Measurements from ENCODE around the gene MSN.
A peak's percentile ranks its signal among the peaks of the same experiment; 100 is the strongest.
"Not testable (repeated sequence)": the region's sequence is repeated elsewhere in the genome, so short reads cannot be mapped to it uniquely, and the experiment has no call there.

MSN gene

DNA sequence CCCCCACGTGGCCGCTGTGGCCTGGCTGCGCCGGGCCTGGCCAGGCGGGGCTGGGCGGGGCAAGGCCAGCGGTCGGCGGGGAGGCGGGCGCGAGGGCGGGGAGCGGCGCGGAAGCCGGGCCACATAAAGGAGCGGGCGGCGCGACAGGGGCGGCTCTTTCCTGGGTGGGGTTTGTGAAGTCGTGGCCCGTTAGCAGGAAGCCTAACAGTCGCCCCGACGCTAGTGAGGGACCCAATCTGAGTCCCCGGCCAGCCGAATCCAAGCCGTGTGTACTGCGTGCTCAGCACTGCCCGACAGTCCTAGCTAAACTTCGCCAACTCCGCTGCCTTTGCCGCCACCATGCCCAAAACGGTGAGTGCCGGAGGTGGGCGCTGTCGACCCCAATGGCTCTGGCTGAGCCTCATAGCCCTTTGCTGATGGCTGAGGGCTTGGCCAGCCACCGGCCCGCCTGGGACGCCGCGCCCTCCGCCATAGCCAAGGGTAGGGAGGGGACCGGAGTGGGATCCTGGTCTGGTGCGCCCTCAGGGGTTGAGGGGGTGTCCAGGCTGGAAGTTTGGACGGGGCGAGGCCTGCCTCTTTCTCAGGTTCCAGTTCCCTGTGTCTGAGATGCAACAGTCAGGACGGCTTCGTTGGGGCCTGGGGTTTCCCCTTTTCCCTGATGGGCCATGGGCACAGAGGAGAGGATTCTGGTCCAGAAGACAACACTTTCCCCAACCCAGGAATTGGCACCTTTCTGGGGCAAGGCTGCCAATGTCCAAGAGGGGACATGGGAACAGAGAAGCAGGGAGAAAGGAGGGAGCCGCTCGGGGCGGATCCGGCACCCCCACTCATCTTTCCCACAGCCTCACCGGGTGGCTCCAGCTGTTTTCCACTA is at the start of gene MSN:
Gene MSN, plus strand, starts transcription at position 152 of the 874 bp plus-strand sequence. Its CDS starts 188 bp downstream, at position 340.
- DNase-seq: no peak

DNA sequence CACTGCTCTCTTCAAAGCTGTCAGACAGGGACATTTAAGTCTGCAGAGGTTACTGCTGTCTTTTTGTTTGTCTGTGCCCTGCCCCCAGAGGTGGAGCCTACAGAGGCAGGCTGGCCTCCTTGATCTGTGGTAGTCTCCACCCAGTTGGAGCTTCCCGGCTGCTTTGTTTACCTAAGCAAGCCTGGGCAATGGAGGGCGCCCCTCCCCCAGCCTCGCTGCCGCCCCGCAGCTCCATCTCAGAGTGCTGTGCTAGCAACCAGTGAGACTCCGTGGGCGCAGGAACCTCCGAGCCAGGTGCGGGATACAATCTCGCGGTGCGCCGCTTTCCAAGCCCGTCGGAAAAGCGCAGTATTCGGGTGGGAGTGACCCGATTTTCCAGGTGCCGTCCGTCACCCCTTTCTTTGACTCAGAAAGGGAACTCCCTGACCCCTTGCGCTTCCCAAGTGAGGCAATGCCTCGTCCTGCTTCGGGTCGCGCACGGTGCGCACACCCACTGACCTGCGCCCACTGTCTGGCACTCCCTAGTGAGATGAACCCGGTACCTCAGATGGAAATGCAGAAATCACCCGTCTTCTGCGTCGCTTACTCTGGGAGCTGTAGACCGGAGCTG is 47.3 kb upstream of the MSN start:
- DNase-seq: not testable (repeated sequence)

DNA sequence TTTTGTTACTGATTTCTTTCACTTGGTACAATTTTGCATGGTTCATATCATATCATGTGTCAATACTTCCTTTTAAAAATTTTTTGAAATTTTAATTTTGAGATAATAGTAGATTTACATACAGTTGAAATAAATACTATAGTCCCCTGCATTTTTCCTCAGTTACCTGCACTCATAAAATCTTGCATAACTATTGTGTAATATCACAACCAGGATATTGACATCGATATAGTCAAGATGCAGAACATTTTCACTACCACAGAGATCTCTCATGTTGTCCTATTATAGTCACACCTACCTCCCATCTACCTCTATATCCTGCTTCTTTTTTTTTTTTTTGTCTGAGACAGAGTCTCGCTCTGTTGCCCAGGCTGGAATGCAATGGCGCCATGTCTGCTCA is 36.7 kb upstream of the MSN start:
- DNase-seq: no peak

DNA sequence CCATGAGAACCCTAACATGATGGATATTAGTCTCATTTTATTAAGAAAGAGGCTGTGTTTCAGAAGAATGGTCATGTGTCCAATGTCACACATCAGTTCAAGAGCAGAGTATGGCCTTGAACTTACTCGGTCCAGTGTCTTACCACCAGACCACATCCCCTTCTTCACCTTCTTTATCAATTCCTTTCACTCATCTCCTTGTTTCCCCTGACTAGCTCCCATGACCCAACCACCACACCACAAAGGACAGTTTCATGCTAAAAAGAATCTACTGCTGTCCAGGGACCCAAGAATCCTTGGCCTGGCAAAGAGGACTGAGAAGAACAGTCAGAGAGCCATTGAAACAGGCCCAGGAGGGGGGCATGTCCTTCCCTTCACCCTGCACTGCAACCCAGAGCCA is 33.6 kb upstream of the MSN start:
- DNase-seq: no peak

DNA sequence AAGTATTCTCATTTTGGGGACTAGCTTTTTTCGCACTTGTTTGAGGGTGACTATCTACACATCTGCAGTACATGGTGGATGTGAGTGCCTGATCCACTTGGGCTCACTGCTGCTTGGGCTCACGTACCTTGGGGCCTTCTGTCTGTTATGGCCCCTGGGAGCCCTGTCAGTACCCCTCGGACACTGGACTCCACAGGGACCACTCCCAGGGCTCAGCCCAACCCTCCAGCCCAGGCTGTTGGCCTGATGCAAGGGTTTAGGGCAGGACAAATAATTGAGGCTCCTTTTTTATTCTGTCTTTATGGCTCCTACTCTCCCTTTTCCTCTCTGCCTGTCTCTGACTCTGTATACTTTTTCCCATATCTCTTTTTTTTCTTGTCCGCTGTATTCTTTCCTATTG is 32.7 kb upstream of the MSN start:
- no peak for DNase-seq

DNA sequence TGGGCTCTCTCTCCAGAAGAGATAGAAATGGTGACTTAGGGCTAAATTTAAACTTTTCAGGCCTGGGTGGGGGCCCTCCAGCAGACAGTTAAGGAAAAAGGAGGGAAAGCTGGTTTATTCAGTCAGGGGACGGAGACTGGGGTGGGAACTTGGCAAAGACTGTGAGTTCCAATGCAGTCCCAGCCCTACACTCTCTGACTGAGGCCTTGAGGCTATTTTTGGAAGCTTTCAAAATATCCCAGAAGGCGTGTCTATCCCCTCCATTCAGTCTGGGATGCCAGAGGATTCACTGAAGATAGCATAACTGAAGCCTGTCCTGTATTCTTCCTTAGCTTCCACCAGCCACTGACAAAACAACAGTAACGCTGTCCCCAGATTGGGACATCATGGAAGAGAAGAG is 32.1 kb upstream of the MSN start:
- DNase-seq: peak; percentile 1

DNA sequence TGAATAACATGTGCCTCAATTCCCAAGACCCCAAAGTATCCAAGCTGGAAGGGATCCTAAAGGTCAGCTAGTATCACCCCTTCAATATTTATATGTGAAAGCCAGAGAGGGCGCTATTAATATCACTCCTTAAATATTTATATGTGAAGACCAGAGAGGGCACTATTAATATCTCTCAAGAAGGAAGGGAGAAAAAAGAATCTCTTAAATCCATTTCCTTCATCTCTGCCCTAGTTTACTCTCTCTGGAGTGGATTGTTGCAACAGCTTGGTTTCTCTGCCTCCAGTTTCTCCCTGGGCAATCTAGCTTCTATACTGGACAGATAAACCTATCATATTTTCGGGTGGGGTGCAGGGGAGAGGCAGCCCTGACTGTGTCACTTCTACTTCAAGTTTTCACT is 31.6 kb upstream of the MSN start:
- no peak for DNase-seq

DNA sequence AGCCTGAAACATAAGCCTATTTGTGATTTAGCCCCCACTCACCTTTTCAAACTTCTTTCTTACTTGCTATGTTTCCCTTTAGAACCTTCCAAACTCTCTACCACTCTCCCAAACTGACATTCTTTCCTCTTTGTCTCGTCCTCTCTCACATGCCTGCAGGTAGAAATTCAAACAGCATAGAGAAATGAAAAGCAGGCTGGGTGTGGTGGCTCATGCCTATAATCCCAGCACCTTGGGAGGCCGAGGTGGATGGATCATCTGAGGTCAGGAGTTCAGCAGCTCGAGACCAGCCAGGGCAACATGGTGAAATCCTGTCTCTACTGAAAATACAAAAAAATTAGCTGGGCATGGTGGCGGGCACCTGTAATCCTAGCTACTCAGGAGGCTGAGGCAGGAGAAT is 31.2 kb upstream of the MSN start:
- not testable (repeated sequence) for DNase-seq

DNA sequence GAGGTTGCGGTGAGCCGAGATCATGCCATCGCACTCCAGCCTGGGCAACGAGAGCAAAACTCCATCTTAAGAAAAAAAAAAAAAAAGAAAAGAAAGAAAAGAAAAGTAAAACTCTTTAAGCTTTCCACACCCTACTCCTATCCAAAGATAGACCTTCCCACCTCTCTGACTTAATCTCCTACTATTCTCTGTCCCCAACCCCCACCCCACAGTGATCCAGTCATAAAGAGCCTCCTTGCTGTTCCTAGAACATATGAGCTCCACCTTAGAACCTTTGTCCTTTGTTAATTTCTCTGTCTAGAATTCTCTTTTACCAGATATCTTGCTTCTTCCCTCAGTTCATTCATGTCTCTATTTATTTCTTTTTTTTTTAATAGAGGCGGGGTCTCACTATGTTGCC is 30.1 kb upstream of the MSN start:
- no peak for DNase-seq

DNA sequence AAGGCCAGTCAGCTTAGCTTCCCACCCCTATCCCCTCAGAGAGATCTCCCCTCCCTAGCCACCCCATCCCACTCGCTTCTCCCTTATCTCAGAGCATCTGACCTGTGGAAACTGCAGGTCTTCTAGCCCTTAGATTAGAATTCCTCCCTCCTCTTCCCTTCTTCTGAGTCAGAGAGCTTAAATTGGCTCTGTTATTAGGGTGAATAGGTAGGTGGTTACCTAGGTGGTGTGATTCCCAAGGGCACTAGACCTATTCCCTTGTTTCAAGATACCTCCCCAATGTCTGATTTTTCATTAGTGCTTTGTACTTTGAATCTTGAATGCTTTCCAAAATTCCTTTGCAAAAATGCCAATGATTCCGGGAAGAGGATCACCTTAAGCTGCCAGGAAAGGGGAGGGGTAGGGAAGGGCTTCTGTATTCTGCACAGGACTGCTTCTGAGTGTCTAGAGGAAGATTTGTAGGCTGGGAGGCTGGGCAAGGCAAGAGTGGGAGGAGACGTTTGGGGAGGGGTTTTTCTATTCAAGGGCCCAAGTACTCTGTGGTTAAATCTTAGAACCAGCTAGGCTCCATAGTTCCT is 24.5 kb upstream of the MSN start:
- DNase-seq: no peak

DNA sequence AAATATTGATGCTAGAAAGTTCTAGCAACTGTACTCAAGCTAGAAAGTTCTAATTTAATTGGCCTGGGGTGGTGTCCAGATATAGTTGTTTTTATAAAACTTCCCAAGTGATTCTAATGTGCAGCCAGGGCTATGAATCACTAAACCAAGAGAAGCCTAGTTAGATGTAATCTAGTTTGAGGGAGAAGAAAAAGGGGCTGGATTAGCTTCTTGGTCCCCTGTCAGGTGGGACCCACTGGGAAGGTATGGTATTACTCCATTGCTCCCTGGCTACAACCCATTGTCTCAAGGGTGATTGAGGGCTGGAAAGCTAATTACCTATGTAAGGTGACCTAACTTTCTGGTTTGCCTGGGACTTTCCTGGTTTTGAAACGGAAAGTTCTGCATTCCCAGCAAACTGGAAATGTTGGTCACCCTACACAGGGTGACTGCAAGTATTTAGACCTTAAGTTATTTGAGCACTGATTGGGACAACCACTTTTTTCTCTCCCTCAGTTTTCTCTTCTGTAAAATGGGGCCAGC is 23.9 kb upstream of the MSN start:
- no peak for DNase-seq

DNA sequence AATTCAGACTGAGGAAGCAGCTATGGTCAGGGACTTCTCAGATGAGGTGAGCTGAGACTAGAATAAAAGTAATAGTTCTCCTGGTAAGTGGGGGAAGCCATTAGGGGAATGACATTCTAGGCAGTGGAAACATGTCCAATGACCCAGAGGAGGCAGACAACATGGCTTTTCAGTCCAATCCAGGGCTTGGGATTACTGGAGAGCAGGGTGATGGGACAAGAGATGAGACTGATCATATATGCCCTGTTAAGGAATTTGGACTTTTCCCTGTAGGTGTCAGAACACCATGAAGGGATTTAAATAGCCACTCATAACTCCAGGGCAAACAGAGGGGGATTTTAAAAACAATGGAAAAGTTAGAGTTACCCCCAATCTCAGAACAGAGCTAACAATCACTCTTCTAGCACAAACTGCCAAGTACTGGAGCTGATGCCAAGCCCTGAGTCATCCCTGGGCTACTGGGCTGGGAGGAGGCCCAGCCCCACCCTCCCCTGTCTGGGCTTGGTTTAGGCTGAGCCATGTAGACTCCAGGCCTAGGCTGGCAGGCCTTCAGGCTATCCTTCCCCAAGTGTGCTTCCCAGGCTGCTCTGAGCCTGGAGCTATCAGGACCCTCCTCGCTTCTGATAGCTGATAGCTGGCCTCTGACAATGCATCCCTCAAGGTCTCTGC is 22.7 kb upstream of the MSN start:
- peak; percentile 45 for DNase-seq

DNA sequence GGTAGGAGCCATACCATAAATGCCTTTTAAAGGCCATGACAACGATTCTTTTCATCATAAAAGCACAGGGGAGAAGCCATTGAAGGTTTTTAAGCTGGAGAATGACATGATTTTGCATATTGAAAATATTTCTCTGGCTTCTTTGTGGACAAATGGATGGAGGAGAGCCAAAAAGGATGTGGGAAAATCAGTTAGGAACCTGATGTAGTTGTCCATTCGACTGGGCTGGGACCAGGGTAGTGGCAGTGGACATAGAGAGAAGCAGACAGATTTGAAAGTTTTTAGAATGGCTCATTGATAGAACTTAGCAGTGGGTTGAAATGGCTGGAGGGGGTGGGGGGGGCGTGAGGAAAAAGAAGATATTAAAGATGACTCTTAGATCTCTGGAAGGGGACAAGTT is 19.7 kb upstream of the MSN start:
- DNase-seq: no peak

DNA sequence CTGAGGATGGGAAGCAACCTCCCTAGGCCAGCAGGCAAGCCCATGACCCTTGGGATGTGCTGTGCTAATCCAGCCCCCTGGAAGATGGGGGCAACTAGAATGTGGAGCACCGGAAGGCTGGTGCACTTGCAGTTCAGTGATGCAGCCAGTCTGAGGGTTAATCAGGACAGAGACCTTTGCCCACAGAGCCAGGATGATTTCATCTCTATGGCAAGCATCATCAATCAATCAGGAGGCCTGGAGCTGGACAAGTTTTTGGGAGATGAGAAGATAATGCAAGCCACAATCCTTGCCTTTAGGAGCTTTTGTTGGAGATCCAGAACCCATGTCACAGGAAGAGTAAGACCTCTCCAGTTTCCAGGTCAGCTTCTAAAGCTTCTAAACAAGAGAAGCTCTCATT is 15.4 kb upstream of the MSN start:
- no peak for DNase-seq

DNA sequence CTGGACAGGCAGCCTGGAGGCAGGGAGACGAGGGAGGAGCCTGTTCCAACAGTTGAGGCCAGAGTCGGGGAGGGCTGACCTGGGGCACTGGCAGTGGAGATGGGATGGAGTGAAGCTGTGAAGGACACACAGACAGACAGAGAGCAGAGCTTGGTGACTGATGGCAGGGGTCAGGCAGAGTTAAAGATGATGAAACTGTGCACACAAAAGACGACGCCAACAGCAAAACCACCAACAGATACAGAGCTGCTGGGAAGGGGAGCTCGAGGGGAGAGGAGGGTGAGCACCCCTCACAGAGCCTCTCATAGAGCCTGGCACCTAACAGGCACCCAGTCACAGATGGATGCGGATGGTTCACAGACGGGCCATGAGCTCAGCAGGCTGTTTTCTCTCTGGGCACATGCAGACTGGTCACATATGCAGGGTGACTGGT is 10.4 kb upstream of the MSN start:
- not testable (repeated sequence) for DNase-seq

DNA sequence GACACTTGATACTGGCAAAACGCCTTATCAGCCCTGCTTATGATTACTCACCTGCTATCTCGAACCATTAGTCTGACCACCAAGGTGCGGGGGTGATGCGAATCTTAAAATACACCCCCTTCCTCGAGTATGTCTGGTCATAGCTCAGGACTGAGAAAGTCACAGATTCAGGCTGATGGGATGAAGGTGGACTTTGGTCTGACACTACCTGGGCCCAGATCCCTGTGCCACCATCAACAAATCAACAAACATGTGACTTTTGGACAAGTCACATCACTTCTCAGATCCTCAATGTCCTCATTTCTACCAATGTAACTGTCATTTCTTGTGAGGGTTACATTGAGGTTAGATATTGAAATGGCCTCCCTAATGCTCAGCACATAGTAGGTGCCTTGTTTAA is 9.8 kb upstream of the MSN start:
- no peak for DNase-seq

DNA sequence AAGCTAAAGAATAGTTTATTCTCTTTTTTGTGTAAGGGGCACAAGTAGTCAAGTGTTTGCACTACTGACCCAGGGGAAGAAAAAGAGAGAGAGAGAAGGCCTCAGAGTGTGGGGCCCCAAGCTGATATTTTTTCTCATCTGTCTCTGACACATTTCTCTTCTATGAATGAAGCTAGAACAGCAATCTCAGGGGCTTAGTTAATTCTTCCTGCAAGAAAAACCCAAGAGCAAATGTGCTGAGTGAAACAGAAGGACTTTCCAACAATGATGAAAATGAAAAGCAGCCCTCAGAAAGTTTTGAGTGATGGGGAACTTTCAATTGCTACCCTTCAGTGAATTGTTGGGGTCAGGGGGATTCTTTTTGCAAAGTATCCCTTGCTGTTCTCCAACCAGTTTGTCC is 9.2 kb upstream of the MSN start:
- DNase-seq: no peak

DNA sequence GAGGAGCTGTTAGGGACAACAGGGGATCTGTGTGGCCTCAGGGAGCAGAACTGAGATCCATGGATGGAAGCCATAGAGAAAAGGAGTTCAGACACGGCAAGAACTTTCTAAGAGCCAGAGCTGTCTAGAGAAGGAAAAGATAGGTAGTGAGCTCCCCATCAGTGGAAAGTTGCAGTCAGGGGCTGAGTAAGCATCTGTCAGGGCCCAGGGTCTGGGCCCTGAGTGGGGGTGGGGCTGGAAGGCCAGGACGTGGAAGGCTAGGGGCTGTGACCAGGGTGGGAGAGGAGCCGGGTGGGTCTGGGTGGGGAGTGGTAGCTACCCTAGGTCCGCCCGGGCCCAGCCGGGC is 324 bp upstream of the MSN start:
- no peak for DNase-seq

DNA sequence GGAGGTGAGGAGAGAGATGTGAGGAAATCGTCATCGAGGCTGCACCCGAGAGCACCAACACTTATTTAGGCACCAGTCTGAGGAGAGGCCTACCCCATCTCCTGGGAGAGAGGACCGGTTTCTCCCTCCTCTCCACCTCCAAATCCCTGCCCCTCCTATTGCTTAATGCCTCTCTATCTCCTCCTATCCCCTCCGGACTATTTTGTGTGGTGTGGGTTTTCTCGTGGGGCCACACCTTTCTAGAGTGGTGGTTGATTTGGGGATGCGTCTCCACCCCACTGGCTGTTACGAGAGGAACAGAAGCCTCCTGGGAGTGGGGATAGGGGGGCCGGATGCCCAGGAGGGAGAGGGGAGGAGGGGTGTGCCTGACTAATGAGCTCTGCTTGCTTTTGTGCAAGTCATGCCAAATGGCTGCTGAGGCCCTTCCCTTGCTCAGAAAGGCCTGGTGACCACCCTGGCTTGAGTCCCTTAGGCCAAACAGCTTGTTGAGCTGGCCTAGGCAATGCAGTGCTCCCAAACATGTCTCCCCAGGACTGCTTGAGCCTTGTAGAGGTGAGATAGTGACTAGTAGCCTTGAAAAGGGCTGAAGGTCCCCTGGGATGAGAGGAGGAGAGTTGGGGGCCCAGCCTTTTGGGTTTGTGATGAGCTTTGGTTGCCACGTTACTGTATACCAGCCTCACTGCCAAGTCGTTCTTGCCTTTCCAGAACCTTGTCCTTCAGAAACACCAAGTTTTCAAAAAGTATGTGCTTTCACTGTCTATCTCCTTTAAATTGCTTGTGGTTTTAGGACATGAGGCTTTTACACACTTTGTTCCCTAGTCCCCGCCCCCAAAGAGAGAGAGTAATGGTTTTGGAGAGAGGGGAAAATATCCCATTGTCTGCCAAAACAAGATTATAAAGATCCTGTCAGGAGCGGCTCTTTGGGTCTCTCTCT is 1.2 kb downstream of the MSN start:
- peak; percentile 25 for DNase-seq

DNA sequence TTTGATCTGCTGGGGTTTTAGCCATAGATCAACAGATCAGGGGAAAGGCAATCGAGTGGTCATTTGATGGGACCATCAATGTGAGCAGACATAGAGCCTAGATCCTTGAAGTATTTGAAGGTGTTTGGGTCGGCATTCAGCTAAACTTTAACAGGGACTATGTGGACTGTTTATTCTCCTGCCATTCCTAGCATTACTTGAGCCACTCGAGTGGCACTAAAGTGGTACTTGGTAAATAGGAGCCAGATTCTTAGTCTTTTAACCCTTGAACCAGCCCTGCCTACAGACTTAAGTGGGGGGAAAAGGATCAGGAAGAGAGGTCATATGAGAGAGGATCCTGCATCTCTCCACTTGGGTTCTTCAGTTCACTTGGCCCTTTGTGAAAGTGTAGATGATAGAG is 3.8 kb downstream of the MSN start:
- no peak for DNase-seq

DNA sequence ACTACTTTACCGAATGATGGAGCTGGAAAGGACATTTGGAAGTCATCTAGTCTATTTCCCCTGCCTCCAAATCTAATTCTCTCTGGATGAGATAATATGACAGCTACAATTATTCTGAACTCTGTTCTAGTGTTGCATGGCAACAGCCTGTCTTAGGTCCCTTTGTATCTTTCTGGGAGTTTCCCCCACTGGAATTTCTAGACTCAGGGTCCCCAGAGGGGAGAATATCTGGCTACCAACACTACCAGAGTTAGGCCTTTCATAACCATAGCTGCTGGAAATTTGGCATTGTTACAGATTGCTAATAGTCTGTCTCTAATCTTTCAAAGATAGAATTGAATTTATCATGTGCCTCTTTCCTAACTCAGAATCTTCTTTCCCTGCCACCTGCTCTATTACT is 4.5 kb downstream of the MSN start:
- DNase-seq: no peak

DNA sequence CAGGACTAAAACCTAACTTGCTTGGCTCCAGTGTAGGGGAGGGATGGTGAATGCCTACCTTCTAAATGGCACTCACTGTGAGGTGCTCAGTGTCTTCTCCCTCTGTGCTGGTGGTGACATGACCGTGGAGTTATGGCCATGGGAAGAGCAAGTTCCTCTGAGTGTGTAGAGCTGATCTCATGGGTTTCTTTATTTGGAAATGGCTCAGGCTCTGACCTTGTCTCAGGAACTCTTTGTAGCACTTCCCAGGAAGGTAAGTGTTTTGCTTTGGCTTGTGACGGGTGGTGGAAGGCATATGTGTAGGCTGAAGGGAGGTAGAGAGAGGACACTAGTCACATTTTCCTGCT is 6.4 kb downstream of the MSN start:
- DNase-seq: no peak
